HepG2 (cell line): ENCODE measurements around the gene IQCN. TPM values are rescaled to one million over a fixed set of nuclear protein-coding genes. Genes with fewer than 3 reads are reported as not detected.
A peak's percentile ranks its signal among the peaks of the same experiment; 100 is the strongest.

Source experiments
- BORCS8-MEF2B ChIP-seq: sonication (generic); formaldehyde crosslinking; IDR thresholded peaks from 2 replicates; pipeline ENCODE4 v1.8.0; 2022; ENCODE audit warnings: mild to moderate bottlenecking, missing genetic modification reagents
- GRHL1 ChIP-seq: sonication (generic); formaldehyde crosslinking; conservative IDR thresholded peaks from 2 replicates; pipeline ENCODE4 v1.8.0; 2022; ENCODE audit warnings: missing genetic modification reagents
- GTF2F1 ChIP-seq: fragments of 150-350 bp; IDR thresholded peaks from 2 replicates; pipeline ENCODE4 v1.6.1; 2014; ENCODE audit warnings: low read length
- KLF12 ChIP-seq: sonication (generic); formaldehyde crosslinking; IDR thresholded peaks from 2 replicates; pipeline ENCODE4 v1.4.0; 2020; ENCODE audit warnings: missing genetic modification reagents, borderline replicate concordance
- NFE2L2 ChIP-seq: fragments of 150-350 bp; IDR thresholded peaks from 2 replicates; pipeline ENCODE4 v1.6.1; 2014; ENCODE audit warnings: low read length
- NFIC ChIP-seq: IDR thresholded peaks from 2 replicates; pipeline ENCODE4 v1.6.1; 2012; ENCODE audit warnings: mild to moderate bottlenecking, low read length, inconsistent platforms
- NFKB2 ChIP-seq: sonication (generic); formaldehyde crosslinking; IDR thresholded peaks from 2 replicates; pipeline ENCODE4 v1.4.0; 2020; ENCODE audit warnings: missing genetic modification reagents, borderline replicate concordance
- PCBP1 ChIP-seq: fragments of 200-400 bp; formaldehyde crosslinking; IDR thresholded peaks from 2 replicates; pipeline ENCODE4 v1.6.1; 2017; ENCODE audit warnings: mild to moderate bottlenecking, low read depth, low read length, borderline replicate concordance
- POGK ChIP-seq: sonication (generic); formaldehyde crosslinking; conservative IDR thresholded peaks from 2 replicates; pipeline ENCODE4 v1.8.0; 2022; ENCODE audit warnings: mild to moderate bottlenecking, moderate library complexity, missing genetic modification reagents
- POGZ ChIP-seq: sonication (generic); formaldehyde crosslinking; IDR thresholded peaks from 2 replicates; pipeline ENCODE4 v1.4.0; 2020; ENCODE audit warnings: mild to moderate bottlenecking, missing genetic modification reagents
- SMARCC2 ChIP-seq: fragments of 450-650 bp; IDR thresholded peaks from 2 replicates; pipeline ENCODE4 v1.6.1; 2017; ENCODE audit warnings: antibody characterized with exemption, mild to moderate bottlenecking
- TFAP4 ChIP-seq: sonication (generic); IDR thresholded peaks from 2 replicates; pipeline ENCODE4 v1.6.1; 2016; ENCODE audit warnings: low read depth, borderline replicate concordance
- YEATS2 ChIP-seq: sonication (generic); formaldehyde crosslinking; IDR thresholded peaks from 2 replicates; pipeline ENCODE4 v1.4.0; 2020; ENCODE audit warnings: missing genetic modification reagents, borderline replicate concordance
- ZNF101 ChIP-seq: sonication (generic); formaldehyde crosslinking; IDR thresholded peaks from 2 replicates; pipeline ENCODE4 v1.4.0; 2020; ENCODE audit warnings: mild to moderate bottlenecking, low read depth, missing genetic modification reagents, borderline replicate concordance
- ZNF143 ChIP-seq: sonication (generic); formaldehyde crosslinking; IDR thresholded peaks from 2 replicates; pipeline ENCODE4 v1.4.0; 2020; ENCODE audit warnings: missing genetic modification reagents
- ZNF543 ChIP-seq: sonication (generic); formaldehyde crosslinking; IDR thresholded peaks from 2 replicates; pipeline ENCODE4 v1.4.0; 2020; ENCODE audit warnings: mild to moderate bottlenecking, missing genetic modification reagents
- ZSCAN25 ChIP-seq: sonication (generic); formaldehyde crosslinking; IDR thresholded peaks from 2 replicates; pipeline ENCODE4 v1.8.0; 2022; ENCODE audit warnings: mild to moderate bottlenecking, missing genetic modification reagents
- ZSCAN29 ChIP-seq: sonication (generic); formaldehyde crosslinking; conservative IDR thresholded peaks from 2 replicates; pipeline ENCODE4 v1.4.0; 2020; ENCODE audit warnings: mild to moderate bottlenecking, missing genetic modification reagents
- polyA plus RNA-seq, 8 experiments: library from polyadenylated mRNA; depleted of rRNA in 3 of 8; stranded (reverse) in 7 of 8; unstranded in 1 of 8; fragments of >200 nt; fragmentation: Illumina TruSeq in 4 of 8; extraction: Trizol in 4 of 8; gene quantifications; 2 replicates each; pipeline versions ENCODE4 v1.2.1 to v1.2.3, GENCODE V29; 2011 to 2016; ENCODE audit warnings: low read depth in 4 of 8, missing spikeins in 1 of 8, mixed read lengths in 1 of 8; ENCODE audit not compliant: insufficient read depth in 1 of 8
- total RNA-seq, 5 experiments: library from RNA; depleted of rRNA; stranded (reverse); fragments of >200 nt; fragmentation: Illumina TruSeq; extraction: Trizol; gene quantifications; 2 replicates each; pipeline ENCODE4 v1.2.3, GENCODE V29; 2016; ENCODE audit warnings: low read depth in 1 of 5
- TF ChIP-seq, protein P1 (sequence below): sonication (generic); formaldehyde crosslinking; IDR thresholded peaks from 2 replicates; pipeline ENCODE4 v1.5.0; 2020; ENCODE audit warnings: missing genetic modification reagents
- TF ChIP-seq, protein P2 (sequence below): IDR thresholded peaks from 2 replicates; pipeline ENCODE4 v1.6.1; 2012; ENCODE audit warnings: inconsistent platforms
- TF ChIP-seq, protein P3 (sequence below): sonication (generic); formaldehyde crosslinking; IDR thresholded peaks from 2 replicates; pipeline ENCODE4 v1.9.0; 2021; ENCODE audit warnings: missing genetic modification reagents, borderline replicate concordance

The IQCN gene
- total and polyA plus RNA-seq, 2 of the 13 experiments (the other 11 are each of a cell fraction or from before 2014, with no cell fraction given): 0.04 to 0.18 TPM

GRCh38 chr19:18300930-18301717, 26.9 kb upstream of the IQCN start (continued):
- TF ChIP-seq, protein P1, sequence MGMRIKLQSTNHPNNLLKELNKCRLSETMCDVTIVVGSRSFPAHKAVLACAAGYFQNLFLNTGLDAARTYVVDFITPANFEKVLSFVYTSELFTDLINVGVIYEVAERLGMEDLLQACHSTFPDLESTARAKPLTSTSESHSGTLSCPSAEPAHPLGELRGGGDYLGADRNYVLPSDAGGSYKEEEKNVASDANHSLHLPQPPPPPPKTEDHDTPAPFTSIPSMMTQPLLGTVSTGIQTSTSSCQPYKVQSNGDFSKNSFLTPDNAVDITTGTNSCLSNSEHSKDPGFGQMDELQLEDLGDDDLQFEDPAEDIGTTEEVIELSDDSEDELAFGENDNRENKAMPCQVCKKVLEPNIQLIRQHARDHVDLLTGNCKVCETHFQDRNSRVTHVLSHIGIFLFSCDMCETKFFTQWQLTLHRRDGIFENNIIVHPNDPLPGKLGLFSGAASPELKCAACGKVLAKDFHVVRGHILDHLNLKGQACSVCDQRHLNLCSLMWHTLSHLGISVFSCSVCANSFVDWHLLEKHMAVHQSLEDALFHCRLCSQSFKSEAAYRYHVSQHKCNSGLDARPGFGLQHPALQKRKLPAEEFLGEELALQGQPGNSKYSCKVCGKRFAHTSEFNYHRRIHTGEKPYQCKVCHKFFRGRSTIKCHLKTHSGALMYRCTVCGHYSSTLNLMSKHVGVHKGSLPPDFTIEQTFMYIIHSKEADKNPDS: no peak
- TF ChIP-seq ZSCAN29 (CRISPR knock-in tag): no peak
- TF ChIP-seq, protein P2, sequence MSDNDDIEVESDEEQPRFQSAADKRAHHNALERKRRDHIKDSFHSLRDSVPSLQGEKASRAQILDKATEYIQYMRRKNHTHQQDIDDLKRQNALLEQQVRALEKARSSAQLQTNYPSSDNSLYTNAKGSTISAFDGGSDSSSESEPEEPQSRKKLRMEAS: peak; percentile 11; the same call in 1 of the 2 replicates
- TF ChIP-seq POGK (CRISPR knock-in tag): 0 out of 2 replicates have a peak, but pooled peaks have one; percentile 28
- TF ChIP-seq ZNF143 (CRISPR knock-in tag): no peak
- no peak for TF ChIP-seq NFIC
- no peak for TF ChIP-seq KLF12 (CRISPR knock-in tag)
- TF ChIP-seq GTF2F1: no peak
- TF ChIP-seq BORCS8-MEF2B (CRISPR knock-in tag): no peak
- TF ChIP-seq NFE2L2: no peak
- TF ChIP-seq YEATS2 (CRISPR knock-in tag): no peak
- no peak for TF ChIP-seq TFAP4
- TF ChIP-seq, protein P3, sequence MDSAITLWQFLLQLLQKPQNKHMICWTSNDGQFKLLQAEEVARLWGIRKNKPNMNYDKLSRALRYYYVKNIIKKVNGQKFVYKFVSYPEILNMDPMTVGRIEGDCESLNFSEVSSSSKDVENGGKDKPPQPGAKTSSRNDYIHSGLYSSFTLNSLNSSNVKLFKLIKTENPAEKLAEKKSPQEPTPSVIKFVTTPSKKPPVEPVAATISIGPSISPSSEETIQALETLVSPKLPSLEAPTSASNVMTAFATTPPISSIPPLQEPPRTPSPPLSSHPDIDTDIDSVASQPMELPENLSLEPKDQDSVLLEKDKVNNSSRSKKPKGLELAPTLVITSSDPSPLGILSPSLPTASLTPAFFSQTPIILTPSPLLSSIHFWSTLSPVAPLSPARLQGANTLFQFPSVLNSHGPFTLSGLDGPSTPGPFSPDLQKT (CRISPR knock-in tag): no peak
- TF ChIP-seq NFKB2: no peak
- TF ChIP-seq ZSCAN25 (CRISPR knock-in tag): peak; percentile 99
- no peak for TF ChIP-seq ZNF101 (CRISPR knock-in tag)
- peak; percentile 65 for TF ChIP-seq POGZ (CRISPR knock-in tag)
- TF ChIP-seq ZNF543 (CRISPR knock-in tag): 0 out of 2 replicates have a peak, but pooled peaks have one; percentile 37
- no peak for TF ChIP-seq SMARCC2
- no peak for TF ChIP-seq GRHL1
- TF ChIP-seq PCBP1: no peak
